HG03469 (cell line): ENCODE data around the gene GDPD5.

Experiments
- ATAC-seq: cut with Tn5 transposase; IDR thresholded peaks from one replicate; pipeline ENCODE4 v1.9.1; 2021; ENCODE audit warnings: mild to moderate bottlenecking, moderate library complexity, moderate number of reproducible peaks; ENCODE audit not compliant: unreplicated experiment

Gene GDPD5

DNA sequence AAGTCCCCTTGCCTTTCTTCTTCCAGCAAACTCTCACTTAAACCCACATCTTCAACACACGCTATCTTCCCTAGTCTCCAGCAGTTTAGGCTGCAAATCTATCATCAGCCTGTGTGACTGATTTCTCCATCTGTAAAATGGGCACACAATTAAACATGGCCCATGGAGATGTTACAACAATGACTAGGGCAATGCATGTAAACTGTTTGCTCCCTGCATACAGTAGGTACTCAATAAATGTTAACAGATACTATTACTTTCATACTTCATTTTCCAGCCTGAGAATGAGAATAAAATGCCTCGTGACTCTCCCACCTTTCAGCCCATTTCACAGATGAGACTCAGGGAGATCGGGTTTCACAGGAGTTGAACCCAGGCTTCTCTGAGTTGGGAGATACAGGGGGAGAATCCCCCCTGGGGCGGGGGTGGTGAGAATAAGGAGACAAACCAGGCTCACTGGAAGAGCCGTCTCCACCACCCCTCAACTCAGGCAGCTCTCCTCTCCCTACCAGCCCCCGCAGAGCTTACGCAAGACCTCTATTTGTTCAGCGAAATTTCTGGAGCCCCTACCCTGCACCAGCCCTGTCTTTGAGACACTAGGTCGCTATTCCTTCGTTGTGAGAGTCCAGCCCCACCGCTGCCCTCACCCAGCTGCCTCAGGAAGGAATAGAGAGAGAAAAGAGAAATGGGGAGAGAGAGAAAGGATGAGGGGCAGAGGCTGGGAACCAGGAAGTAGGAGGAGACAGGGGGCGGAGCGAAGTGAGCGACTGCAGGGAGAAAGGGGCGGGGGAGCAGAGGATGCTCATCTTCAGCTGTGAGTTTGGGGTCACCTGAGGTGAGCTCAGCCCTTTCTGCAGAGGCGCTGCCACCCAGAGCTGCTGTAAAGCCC lies 50.6 kb downstream of the GDPD5 start:
- no peak for ATAC-seq

DNA sequence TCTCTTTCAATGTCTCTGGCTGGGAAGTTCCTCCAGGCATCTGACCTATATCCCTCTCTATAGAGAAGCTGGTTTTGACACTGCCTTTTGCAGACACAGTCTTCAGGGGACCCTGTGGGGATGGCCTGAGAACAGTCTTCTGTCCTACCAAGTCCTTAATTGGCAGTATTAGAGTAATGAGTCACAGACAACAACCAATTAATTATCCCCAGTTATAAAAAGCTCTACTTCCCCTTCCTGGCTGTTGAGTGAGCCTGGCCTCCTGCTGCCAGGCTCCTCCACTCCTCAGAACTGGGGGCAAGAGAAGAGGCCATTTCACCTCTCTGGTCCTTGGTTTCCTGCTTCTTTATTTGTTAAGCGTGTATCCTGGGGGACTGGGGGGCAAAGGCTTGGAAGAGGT lies 51.5 kb downstream of the GDPD5 start:
- no peak for ATAC-seq

GRCh38 chr11:75473684-75474083 lies 52.1 kb downstream of the GDPD5 start:
- no peak for ATAC-seq

GRCh38 chr11:75472081-75472732 lies 53.5 kb downstream of the GDPD5 start:
- ATAC-seq = no peak

DNA sequence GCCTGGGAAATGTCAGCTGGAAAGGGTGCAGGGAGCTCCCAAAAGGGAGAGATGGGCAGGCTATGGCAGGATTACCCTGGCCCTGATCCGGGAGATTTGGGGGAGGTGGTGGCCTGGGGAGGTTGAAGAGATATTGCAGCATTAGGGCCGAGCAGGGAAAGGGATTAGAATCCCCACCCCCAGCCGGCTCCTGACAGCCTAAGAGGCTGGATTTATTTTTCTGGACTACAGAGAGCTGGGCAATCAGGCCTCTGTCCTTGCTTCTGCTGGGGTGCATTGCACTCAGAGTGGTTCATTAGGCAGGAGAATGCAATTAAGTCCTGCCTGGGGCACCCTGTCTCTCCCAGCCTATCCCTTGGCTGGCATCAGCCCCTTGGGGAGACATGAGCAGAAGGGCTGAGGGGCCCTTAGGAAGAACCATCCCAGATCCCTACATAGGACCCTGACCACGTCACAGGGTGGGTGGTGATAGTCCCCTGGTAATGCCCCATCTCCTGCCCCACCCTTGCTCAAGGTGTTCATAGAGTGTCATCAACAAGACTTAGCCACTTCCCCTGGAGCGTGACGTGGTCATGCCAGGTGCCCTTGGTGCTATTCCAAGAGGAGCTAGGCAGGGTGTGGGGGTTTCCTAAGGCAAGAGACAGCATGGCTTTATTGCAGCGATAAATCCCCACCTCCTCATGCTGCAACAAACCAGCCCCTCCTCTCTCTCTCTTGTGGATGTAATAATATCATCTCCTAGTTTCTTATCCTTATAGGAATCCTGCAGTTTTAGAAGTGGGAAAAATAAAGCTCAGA lies 54.4 kb downstream of the GDPD5 start:
- no peak for ATAC-seq

- no peak for ATAC-seq
Measured at GRCh38 chr11:75470476-75471080, 55.2 kb downstream of the GDPD5 start.

DNA sequence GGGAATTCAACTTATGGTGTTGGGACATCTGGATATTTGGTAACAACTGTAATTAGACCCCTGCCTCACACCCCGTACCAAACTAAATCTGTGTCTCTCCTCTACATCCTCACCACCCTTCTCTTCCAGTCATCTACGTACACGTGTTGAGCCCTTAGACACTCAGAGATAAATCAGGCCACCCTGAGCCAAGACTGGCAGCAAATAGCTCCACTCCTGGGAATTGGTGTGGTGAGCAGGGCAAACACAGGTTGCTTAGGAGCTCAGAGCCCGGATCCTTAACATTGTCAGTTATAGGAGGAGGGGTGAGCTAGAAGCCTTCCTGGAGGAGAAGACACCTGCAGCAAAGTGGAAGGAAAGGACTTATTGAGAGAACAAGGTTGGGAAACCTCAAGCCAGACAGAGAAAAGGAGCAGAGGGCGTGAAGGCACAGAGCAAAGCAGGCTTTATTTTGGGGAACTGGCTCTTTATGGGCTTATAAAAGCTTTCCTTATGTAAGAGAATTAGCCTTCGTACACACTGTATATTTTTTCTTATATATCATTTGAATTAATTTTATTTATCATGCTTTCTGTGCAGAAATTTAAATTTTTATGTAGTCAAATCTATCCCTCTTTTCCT lies 55.8 kb downstream of the GDPD5 start:
- no peak for ATAC-seq

DNA sequence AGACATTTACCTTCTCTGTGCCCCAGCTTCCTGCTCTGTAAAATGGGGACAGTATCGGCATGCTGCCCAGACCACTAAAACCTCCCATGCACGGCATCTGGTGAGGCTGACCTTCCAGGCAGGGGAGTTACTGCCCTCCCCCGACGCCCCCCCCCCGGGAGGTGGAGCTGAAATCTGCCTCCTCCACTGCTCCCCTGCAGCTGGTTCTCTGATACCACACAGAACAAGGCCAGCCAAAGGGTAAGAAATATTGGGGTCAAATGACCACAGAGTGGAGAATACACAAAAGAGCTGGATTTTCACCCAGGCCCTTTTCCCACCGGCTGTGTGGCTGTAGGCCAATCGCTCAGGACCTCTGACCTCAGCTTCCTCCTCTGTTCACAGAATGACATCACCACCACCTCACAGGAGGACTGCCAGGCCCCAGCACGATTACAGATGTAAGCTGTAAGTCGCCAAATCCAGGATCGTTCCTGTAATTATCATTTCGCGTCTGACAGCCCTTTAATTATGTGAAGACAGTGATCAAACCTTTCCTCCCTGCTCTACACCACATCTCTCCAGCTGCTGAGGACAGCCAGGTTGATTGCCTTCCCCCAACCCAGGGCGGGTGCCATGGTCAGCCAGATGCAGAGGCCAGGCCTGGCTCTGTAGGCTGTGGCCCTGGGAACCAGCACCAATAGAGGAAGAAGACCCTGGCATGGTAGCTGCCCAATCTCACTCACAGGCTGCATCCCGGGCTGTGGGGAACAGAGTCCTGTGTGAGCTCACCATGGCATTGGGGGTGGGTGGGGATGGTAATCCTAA lies 57.0 kb downstream of the GDPD5 start:
- ATAC-seq = no peak

DNA sequence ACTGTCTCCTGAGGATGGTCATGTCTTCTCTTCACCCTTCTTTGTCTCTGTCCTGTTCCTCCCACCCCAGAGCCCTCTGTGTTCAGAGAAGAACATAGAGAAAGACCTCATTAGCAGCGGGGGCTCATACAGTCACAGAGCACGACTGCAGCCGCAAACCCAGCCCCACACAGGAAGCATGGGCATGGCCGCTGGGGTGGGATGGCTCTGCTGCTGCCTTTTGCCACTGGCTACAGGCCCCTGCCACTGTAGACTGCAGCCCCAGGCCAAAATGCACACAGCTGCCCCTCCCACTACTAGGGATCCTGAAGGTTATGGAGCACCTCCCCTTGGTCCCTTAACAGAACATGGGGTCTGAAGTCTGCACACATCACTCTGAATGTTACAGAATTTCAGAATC lies 57.9 kb downstream of the GDPD5 start:
- ATAC-seq = no peak

DNA sequence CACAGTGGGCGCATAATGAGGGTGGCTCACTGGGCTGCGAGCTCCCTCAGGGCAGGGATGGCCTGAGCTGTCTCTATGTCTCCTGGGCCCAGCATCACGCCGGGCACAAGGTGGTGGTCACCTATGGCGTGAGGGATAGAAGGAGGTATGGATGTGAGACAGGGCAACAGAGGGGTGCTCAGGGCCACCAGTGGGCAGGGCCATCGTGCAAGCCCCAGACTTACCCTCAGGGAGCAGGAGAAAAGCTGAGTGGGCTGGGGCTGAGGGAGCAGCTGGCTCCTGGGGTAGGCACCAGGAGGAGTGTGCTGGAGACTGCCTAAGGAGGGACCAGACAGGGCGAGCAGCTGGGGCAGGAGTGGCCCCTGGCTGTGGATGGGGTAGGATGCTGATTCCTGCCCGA lies 58.4 kb downstream of the GDPD5 start:
- no peak for ATAC-seq

- ATAC-seq = no peak
Measured at GRCh38 chr11:75465701-75466531, 59.8 kb downstream of the GDPD5 start.

DNA sequence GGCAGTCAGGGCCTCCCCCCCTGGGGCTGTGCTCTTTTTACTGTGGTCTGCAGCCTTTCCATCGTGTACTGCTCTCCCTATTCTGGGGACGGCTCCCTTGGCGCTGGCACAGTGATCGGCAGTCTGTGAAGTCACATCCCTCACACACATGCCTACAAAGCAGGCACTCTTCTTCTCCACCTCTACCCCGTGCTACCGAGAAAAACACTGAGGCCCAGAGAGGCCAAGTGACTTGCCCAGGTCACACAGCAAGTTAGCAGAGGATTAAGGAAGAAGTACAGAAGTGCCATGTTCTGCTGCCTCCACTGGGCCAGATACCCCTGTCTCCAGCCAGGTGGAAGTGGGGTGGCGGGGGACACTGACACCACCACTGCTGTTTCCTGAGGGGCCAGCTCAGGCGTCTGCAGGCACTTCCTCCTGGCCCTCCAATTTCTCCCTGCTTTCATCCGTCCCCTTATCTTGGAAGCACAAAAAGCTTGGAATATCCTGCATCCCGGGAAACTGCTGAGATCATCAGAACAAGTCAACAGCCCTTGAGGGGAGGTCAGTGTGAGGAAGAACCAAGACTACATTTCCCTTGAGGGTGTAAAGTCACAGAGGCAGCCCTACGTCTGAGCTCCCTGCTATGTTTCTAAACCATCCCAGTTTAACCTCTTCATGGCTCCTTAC lies 62.5 kb downstream of the GDPD5 start:
- ATAC-seq = no peak

GRCh38 chr11:75462117-75462653 lies 63.6 kb downstream of the GDPD5 start:
- no peak for ATAC-seq

GRCh38 chr11:75461151-75461550 lies 64.6 kb downstream of the GDPD5 start:
- ATAC-seq = no peak

GRCh38 chr11:75456596-75457183 lies 69.1 kb downstream of the GDPD5 start:
- ATAC-seq = no peak

GRCh38 chr11:75454987-75455386 lies 70.8 kb downstream of the GDPD5 start:
- ATAC-seq = no peak

DNA sequence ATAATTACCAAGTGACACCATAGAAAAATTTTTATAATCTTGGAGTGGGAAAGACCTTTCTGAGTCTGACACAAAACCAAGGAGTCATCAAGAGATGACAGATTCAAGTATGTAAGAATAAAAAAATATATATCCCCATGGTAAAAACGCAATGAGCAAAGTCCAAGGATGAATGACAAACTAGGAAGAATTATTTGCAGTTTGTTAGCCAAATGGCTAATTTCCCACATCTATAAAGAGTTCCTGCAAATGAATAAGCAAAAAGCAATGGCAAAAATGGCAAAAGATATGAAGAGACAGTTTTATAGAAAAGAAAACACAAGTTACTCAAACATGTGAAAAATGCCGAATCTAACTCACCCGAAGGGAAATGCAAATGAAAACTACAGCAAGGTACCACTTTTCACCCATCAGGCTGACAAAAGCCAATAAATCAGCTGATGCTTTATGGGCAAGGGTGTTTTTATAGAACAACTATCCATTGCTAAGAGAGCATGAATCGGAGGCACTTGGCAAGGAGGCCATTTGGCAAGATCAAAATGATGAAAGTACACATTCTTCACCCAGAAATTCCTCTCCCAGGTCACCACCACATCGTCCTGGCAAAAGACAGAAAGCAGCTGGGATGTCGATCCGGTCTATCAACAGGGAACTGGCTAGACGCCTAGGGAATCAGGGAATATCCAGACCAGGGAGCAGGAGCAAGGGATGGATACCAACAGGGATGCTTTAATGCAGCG lies 71.7 kb downstream of the GDPD5 start:
- ATAC-seq = no peak
